Endodermal cell (in vitro differentiated cells): ENCODE results near the gene BICDL1. TPM values are rescaled to one million over a fixed set of nuclear protein-coding genes. Genes with fewer than 3 reads are reported as not detected.

ENCODE experiments used
- DNase-seq: peaks from one replicate; pipeline ENCODE4 v3.0.0-alpha.2; 2017
- H3K27ac ChIP-seq: 2 replicates; pipeline ENCODE4 v1.5.1; 2013; ENCODE audit warnings: mild to moderate bottlenecking, low read depth, low read length, moderate library complexity
- H3K27me3 ChIP-seq: 2 replicates; pipeline ENCODE4 v1.6.1; 2013; ENCODE audit warnings: mild to moderate bottlenecking, low read length, moderate library complexity; ENCODE audit not compliant: insufficient read depth, control insufficient read depth, poor library complexity, severe bottlenecking
- H3K36me3 ChIP-seq: 2 replicates; pipeline ENCODE4 v1.7.0; 2013; ENCODE audit warnings: mild to moderate bottlenecking, low read length, moderate library complexity; ENCODE audit not compliant: control insufficient read depth, insufficient read depth
- H3K4me1 ChIP-seq: one replicate; pipeline ENCODE4 v1.7.0; 2013; ENCODE audit warnings: low read length; ENCODE audit not compliant: control insufficient read depth, insufficient read depth
- H3K4me3 ChIP-seq: 2 replicates; pipeline ENCODE4 v1.5.1; 2013; ENCODE audit warnings: mild to moderate bottlenecking, low read length, moderate library complexity
- H3K9ac ChIP-seq: 2 replicates; pipeline ENCODE4 v1.6.1; 2013; ENCODE audit warnings: mild to moderate bottlenecking, low read length, moderate library complexity; ENCODE audit not compliant: poor library complexity, severe bottlenecking; ENCODE audit errors: extremely low read depth
- H3K9me3 ChIP-seq: 2 replicates; pipeline ENCODE4 v1.6.1; 2013; ENCODE audit warnings: mild to moderate bottlenecking, low read length, moderate library complexity; ENCODE audit not compliant: control insufficient read depth
- H3K27ac Mint-ChIP-seq: 2 replicates; pipeline ENCODE4 v1.8.0; 2020; ENCODE audit warnings: mixed read lengths
- H3K27me3 Mint-ChIP-seq: 2 replicates; pipeline ENCODE4 v1.8.0; 2021; ENCODE audit warnings: mild to moderate bottlenecking, mixed read lengths; ENCODE audit not compliant: insufficient read depth
- H3K36me3 Mint-ChIP-seq: 2 replicates; pipeline ENCODE4 v1.8.0; 2020; ENCODE audit warnings: low read depth, mixed read lengths
- H3K4me1 Mint-ChIP-seq: 2 replicates; pipeline ENCODE4 v1.8.0; 2020; ENCODE audit warnings: mixed read lengths
- H3K4me3 Mint-ChIP-seq: 2 replicates; pipeline ENCODE4 v1.8.0; 2020; ENCODE audit warnings: mild to moderate bottlenecking, moderate library complexity, mixed read lengths
- H3K9me3 Mint-ChIP-seq: 2 replicates; pipeline ENCODE4 v1.8.0; 2020; ENCODE audit warnings: mild to moderate bottlenecking, mixed read lengths
- CTCF ChIP-seq: fragments of 200-600 bp; sonication (generic); conservative IDR thresholded peaks from 2 replicates; pipeline ENCODE4 v1.5.0; 2021; ENCODE audit warnings: antibody characterized with exemption, mild to moderate bottlenecking
- WGBS, 2 experiments: methylation state at CpG; one replicate each; pipeline versions ENCODE4 v1.1.5 to v1.1.7; 2013; ENCODE audit warnings: missing lambda C conversion rate in 2 of 2, mixed read lengths in 1 of 2; ENCODE audit not compliant: insufficient coverage in 1 of 2, insufficient read length in 1 of 2; 5-methylcytosine and 5-hydroxymethylcytosine counted together
- total RNA-seq, 2 donors: library from RNA; stranded (reverse); fragmentation: NEBNext Ultra II Directional in 1 of 2; extraction: Animal tissue kit (Norgen Biotek cat#: 25700) in 1 of 2; gene quantifications; 2 replicates in 1 of 2; 3 replicates in 1 of 2; pipeline ENCODE4 v1.2.1, GENCODE V29; 2021

The BICDL1 gene
- total RNA-seq, 2 donors from 2014 or later: 14.5 to 22.3 TPM

DNA sequence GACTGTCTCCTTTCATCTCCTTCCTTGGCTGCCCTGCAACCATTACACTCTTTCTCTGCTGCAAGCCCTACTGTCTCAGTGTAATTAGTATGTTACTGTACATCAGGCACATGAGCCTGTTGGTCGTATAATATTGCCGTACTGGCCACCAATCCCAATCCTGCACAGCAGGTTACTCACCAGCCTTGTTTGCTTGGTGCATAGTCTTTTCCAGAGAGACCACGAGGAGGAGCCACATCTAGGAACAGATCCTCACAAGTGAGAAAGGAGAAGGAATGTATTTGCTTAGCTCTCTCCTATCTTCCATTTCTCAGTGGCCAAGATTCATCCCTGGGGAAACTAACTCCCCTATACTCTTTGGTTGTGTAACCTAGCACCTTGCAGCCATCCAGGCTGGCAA lies 33.0 kb upstream of the BICDL1 start:
- TF ChIP-seq CTCF: no peak
- WGBS, 2 experiments: 85 to 87% methylated on average over 3 of the region's 3 CpGs
- H3K9me3 Mint-ChIP-seq: peaks cover 31% of the 10 kb centered on the region

GRCh38 chr12:119957135-119957534 lies 31.9 kb upstream of the BICDL1 start:
- WGBS, 2 experiments: 91% methylated on average over 1 of the region's 1 CpG; no CpG with 5 or more reads in 1 of the 2 experiments
- TF ChIP-seq CTCF: no peak
- Histone ChIP-seq H3K4me1 (no peaks in the 10 kb centered on the region), H3K9me3 (peaks cover 24% of the 10 kb centered on the region), H3K9ac (no peak overlapping the region), H3K4me3 (no peak overlapping the region), H3K27me3 (no peaks in the 10 kb centered on the region), H3K36me3 (no peaks in the 10 kb centered on the region), H3K27ac (no peak overlapping the region)
- no peak for DNase-seq
- Mint-ChIP-seq H3K4me1 (no peaks in the 10 kb centered on the region), H3K27me3 (peaks cover 2% of the 10 kb centered on the region), H3K9me3 (peaks cover 31% of the 10 kb centered on the region), H3K4me3 (no peak overlapping the region), H3K36me3 (no peaks in the 10 kb centered on the region), H3K27ac (no peak overlapping the region)

More for the DNA sequence above, 33.0 kb upstream of the BICDL1 start:
- Histone ChIP-seq H3K9ac (no peak overlapping the region), H3K27me3 (no peaks in the 10 kb centered on the region), H3K4me1 (no peaks in the 10 kb centered on the region), H3K9me3 (peaks cover 24% of the 10 kb centered on the region), H3K36me3 (no peaks in the 10 kb centered on the region), H3K4me3 (no peak overlapping the region), H3K27ac (no peak overlapping the region)
- no peak overlapping the region for H3K4me3 Mint-ChIP-seq
- no peaks in the 10 kb centered on the region for H3K4me1 Mint-ChIP-seq
- DNase-seq: no peak
- H3K27me3 Mint-ChIP-seq: peaks cover 2% of the 10 kb centered on the region
- no peak overlapping the region for H3K27ac Mint-ChIP-seq
- no peaks in the 10 kb centered on the region for H3K36me3 Mint-ChIP-seq

DNA sequence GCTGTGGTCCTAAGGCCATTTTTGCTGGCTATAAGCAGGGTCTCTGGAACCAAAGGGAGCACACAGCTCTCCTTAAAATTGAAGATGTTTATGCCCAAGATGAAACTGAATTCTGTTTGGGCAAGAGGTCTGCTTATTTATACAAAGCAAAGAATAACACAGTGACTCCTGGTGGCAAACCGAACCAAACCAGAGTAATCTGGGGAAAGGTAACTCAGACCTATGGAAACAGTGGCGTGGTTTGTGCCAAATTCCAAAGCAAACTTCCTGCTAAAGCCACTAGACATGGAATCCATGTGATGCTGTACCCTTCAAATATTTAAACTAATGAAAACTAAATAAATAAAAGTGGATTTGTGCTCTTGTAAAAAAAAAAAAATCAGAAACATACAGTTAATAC lies 29.6 kb upstream of the BICDL1 start:
- Mint-ChIP-seq H3K27me3 (peaks cover 2% of the 10 kb centered on the region), H3K27ac (no peak overlapping the region), H3K9me3 (peaks cover 31% of the 10 kb centered on the region), H3K36me3 (no peaks in the 10 kb centered on the region), H3K4me1 (no peaks in the 10 kb centered on the region), H3K4me3 (no peak overlapping the region)
- Histone ChIP-seq H3K36me3 (no peaks in the 10 kb centered on the region), H3K9me3 (peaks cover 24% of the 10 kb centered on the region), H3K27ac (no peak overlapping the region), H3K4me1 (no peaks in the 10 kb centered on the region), H3K27me3 (no peaks in the 10 kb centered on the region), H3K4me3 (no peak overlapping the region), H3K9ac (no peak overlapping the region)
- 81 to 90% methylated on average over 2 of the region's 2 CpGs for WGBS, 2 experiments
- no peak for DNase-seq
- TF ChIP-seq CTCF: peak; percentile 38
